ENCODE results near the gene MYL11.

MYL11 gene

DNA sequence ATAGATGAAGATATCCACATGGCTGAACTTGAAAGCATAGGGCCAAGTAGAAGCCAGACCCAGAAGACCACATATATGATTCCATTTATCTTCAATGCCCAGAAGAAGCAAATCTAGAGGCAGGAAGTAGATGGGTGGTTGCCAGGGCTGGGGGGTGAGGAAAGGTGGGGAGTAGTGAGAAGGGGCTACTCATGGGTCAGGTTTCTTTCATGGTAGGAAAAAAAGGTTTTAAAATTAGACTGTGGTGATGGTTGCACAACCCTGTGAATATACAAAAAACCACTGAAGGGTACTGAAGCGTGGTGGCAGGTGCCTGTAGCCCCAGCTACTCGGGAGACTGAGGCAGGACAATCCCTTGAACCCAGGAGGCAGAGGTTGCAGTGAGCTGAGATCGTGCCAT is 24.9 kb upstream of the MYL11 start:
- no peaks in the 10 kb centered on the region for H3K27me3 Mint-ChIP-seq
- H3K4me3 Mint-ChIP-seq, result no peak overlapping the region
- intact Hi-C loops (cut with micrococcal nuclease), result loop anchor here (5.0 kb wide), 1 partner anchor 58 kb away; the partner anchor contains the start of gene ZNF771
- H3K4me1 Mint-ChIP-seq (ENCODE audit: low read depth), result peaks cover 22% of the 10 kb centered on the region
- no peak overlapping the region for H3K27ac Mint-ChIP-seq
- H3K9me3 Mint-ChIP-seq, result no peaks in the 10 kb centered on the region
- H3K36me3 Mint-ChIP-seq (ENCODE audit: low read depth), result peaks cover 60% of the 10 kb centered on the region

DNA sequence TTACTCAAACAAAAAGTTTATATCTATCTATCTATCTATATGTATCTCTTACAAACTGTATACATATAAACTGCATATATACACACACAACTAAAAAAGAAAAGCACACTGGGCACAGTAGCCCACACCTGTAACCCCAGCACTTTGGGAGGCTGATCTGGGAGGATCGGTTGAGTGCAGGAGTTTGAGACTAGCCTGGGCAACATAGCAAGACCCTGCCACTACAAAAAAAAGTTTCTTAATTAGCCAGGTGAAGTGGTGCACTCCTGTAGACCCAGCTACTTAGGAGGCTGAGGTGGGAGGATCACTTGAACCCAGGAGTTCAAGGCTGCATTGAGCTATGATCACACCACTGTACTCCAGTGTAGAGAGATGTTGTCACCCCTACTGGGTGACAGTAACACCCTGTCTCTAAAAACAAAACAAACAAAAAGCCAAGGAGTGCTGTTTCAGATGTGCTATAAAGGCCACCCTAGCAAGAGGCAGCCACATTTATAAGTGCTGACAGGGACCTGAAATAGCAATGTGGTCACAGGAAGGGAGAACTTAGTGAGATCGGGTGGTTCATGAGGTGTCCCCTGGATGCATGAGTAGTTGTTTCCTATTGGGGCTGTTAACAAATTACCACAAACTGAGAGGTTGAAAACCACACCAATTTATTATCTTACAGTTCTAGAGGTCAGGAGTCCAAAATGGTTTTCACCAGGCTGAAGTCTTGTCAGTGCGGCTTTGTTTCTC is 24.3 kb upstream of the MYL11 start:
- Mint-ChIP-seq H3K27me3 (no peaks in the 10 kb centered on the region), H3K36me3 (ENCODE audit: low read depth) (peaks cover 66% of the 10 kb centered on the region), H3K4me3 (no peak overlapping the region), H3K4me1 (ENCODE audit: low read depth) (peaks cover 22% of the 10 kb centered on the region), H3K27ac (peak overlapping the region; percentile 28), H3K9me3 (no peaks in the 10 kb centered on the region)
- intact Hi-C loops (cut with micrococcal nuclease), result loop anchor here (5.0 kb wide), 1 partner anchor 57 kb away; the partner anchor contains the start of gene ZNF771

DNA sequence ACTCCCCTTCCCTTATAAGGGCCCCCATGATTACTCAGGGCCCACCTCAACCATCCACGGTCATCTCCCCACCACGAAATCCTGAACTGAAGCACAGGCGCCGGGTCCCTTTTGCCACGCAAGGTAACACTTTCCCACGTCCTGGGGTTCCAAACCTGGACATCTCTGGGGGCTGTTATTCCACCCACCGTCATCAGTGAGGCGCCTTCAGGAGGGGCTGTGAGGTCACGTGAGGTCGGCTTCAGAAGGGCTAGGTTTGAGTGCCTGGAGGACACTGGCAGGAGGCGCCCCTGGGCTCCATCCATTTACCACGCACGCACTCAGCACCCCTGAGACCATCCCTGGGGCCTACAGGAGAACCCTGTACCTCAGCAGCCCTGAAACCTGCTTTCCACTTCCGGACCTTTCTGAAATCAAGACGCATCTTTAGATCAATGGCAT is 23.6 kb upstream of the MYL11 start:
- no peaks in the 10 kb centered on the region for H3K27me3 Mint-ChIP-seq
- no peak overlapping the region for H3K4me3 Mint-ChIP-seq
- peaks cover 29% of the 10 kb centered on the region for H3K4me1 Mint-ChIP-seq (ENCODE audit: low read depth)
- H3K36me3 Mint-ChIP-seq (ENCODE audit: low read depth), result peaks cover 73% of the 10 kb centered on the region
- no peaks in the 10 kb centered on the region for H3K9me3 Mint-ChIP-seq
- H3K27ac Mint-ChIP-seq, result no peak overlapping the region
- intact Hi-C loops (cut with micrococcal nuclease), result loop anchor here (5.0 kb wide), 1 partner anchor 56 kb away; the partner anchor contains the start of gene ZNF771

DNA sequence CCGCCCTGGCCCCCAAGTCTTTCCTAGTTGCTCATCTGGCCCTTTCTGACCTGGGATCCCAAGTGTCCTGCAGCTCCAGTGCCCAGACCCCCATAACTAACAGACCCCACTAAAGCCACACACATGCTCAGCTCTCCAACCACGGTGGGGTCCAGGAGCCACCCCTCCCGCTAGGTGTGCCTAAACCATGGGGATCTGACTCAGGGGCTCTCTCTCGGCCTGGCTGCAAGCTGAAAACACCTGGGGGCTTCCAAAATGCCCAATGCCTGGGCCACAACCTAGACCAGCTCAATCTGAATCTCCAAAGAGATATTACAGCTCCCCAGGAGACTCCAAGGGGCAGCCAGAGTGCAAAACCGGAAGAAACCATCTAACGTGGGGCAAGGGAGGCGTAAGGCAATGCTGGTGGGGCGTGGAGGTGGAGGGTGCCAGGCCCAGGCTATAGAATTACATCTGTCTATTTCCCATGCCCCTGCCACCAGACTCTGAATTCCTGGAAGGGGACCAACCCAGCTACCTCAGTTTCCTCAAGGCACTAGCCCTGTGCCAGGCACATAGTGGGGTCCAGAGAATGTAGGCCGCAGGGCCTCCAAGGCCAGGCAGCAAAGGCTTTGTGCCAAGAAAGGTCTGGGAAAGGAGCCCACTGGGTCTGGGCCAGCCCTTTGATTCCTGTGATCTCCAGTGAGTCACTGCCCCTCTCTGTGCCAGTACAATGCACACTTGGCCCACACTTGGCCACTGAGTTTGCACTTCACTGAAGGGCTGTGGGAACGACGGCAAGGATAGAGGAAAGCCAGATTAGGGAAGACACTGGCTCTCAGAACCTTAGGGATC is 22.8 kb upstream of the MYL11 start:
- Mint-ChIP-seq H3K4me1 (ENCODE audit: low read depth) (peaks cover 37% of the 10 kb centered on the region), H3K36me3 (ENCODE audit: low read depth) (peaks cover 81% of the 10 kb centered on the region), H3K4me3 (no peak overlapping the region), H3K27ac (no peak overlapping the region), H3K9me3 (no peaks in the 10 kb centered on the region), H3K27me3 (no peaks in the 10 kb centered on the region)
- intact Hi-C loops (cut with micrococcal nuclease), result loop anchor here (5.0 kb wide), 1 partner anchor 55 kb away; the partner anchor contains the start of gene ZNF771

DNA sequence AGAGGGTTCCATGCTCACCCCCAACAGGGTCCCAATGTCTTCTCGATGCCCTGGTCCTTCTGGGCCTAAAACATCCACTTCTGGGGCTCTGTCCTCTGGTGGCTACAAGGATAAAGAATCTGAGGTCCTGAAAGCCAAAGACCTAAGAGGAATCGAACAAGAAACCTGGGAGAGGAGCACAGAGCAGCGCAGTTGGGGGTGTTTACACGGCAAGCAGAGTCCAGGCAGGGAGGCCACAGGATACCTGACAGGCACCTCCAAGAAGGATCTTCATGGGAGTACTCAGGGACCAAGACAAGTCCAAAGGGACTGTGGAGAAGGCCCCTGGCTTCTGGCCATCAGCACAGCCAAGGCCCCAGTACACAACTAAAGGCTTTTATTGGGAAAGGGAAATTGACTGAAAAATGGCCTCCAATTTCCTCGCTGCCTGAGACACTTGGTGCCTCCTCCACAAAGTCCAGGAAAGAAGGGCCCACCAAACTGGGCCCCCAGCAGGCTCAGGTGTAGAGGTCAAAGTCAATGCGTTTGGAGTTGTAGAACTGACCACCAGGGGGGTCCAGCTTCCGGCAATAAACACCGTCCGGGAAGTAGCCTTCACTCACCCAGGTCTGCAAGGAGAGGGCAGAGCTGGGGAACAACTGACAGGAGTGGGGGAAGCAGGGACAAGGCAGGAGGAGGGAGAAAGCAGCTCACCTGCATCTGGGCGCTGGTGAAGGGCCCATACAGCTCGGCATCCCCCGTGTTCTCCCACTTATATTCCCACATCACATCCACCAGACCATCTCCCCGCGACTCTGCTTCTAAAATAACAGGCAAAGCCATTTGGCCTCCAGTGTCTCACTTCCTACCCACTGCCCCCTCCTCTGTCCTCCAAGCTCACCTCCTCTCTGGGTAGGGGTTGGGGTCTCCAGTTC is 21.9 kb upstream of the MYL11 start:
- Mint-ChIP-seq H3K4me1 (ENCODE audit: low read depth) (peaks cover 46% of the 10 kb centered on the region), H3K36me3 (ENCODE audit: low read depth) (peaks cover 91% of the 10 kb centered on the region)

DNA sequence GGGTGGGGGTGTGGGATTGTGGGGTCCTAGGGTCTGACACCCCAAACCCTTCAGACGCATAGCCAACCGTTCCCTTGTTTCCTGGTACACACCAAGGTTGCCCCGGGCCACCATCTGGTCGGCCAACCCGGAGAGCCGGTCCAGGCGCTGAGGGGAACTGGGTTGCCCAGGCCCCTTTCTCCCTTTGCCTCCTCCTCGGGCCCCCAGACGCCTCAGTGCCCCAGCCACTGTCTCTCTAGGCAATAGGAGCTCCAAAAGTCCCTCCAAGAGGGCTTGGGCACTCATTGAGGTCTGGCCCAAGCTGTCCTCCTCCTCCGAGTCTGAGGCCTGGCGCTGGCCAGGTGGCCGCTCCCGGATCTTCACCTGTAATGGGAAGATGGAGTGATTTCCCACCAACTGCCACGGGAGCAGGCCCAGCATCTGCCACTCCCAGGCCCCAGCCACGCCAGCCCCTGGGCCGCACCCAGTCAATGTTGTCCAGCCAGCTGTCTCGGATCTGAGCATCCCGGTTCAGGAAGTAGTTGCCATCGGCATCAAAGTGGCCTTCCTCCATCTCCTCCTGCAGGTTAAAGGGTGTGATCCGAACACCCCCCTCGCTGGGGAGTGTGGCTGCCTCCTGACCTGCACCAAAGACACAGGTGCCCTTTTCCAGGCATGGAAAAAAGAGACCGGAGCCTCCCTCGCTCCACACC is 21.0 kb upstream of the MYL11 start:
- Mint-ChIP-seq H3K9me3 (no peaks in the 10 kb centered on the region), H3K27ac (peak overlapping the region; percentile 99)
- intact Hi-C loops (cut with micrococcal nuclease), result loop anchor here (2.0 to 5.0 kb wide), 4 partner anchors 17 to 173 kb away; partner anchors contain the start of genes TBC1D10B, ZNF768 and ZNF771

More for the DNA sequence above, 21.9 kb upstream of the MYL11 start:
- intact Hi-C loops (cut with micrococcal nuclease), result loop anchor here (5.0 kb wide), 1 partner anchor 55 kb away; the partner anchor contains the start of gene ZNF771
- H3K27me3 Mint-ChIP-seq, result no peaks in the 10 kb centered on the region
- H3K27ac Mint-ChIP-seq, result no peak overlapping the region
- H3K4me3 Mint-ChIP-seq, result no peak overlapping the region
- H3K9me3 Mint-ChIP-seq, result no peaks in the 10 kb centered on the region

DNA sequence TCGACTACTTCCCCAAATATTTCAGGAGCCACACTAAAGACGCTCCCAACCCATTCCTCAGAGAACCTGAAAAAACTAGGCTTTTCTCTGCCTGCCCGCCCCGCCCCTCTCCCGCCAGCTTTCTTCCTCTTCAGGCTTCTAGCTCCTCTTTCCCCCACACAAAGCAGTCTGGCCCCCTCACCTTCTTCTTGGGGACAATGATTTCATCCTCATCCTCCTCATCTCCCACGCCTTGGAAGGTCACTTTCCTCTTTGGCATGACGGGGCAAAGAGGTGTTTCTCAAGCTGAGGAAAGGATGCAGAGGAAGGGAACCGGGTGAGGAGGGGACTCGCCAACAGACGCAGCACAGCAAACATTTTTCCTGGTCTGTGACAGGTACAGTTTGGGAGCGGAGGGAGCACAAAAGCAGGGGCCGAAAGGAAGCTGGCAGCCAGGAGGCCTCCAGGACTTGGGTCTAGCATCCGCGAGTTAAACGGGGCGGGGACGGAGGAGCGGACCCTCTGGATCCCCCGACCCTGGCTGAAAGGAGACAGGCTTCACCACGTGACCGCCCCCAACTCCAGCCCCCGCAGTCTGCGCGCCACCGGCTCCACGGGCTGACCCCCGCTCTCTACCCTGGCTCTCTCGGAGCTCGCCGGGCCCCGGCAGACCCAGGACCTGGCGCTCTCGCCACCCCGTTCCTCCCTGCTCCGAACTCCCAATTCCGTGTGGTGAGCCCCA is 20.0 kb upstream of the MYL11 start:
- H3K27me3 Mint-ChIP-seq, result no peaks in the 10 kb centered on the region
- intact Hi-C loops (cut with micrococcal nuclease), result loop anchor here (2.0 to 5.0 kb wide), 4 partner anchors 16 to 172 kb away; partner anchors contain the start of genes TBC1D10B, ZNF768 and ZNF771
- H3K27ac Mint-ChIP-seq, result peak overlapping the region; percentile 99
- H3K36me3 Mint-ChIP-seq (ENCODE audit: low read depth), result peaks cover 100% of the 10 kb centered on the region
- peak overlapping the region; percentile 95 for H3K4me3 Mint-ChIP-seq
- H3K4me1 Mint-ChIP-seq (ENCODE audit: low read depth), result peaks cover 51% of the 10 kb centered on the region
- no peaks in the 10 kb centered on the region for H3K9me3 Mint-ChIP-seq

More for the DNA sequence above, 21.0 kb upstream of the MYL11 start:
- Mint-ChIP-seq H3K27me3 (no peaks in the 10 kb centered on the region), H3K4me3 (peak overlapping the region; percentile 95), H3K4me1 (ENCODE audit: low read depth) (peaks cover 51% of the 10 kb centered on the region), H3K36me3 (ENCODE audit: low read depth) (peaks cover 99% of the 10 kb centered on the region)

DNA sequence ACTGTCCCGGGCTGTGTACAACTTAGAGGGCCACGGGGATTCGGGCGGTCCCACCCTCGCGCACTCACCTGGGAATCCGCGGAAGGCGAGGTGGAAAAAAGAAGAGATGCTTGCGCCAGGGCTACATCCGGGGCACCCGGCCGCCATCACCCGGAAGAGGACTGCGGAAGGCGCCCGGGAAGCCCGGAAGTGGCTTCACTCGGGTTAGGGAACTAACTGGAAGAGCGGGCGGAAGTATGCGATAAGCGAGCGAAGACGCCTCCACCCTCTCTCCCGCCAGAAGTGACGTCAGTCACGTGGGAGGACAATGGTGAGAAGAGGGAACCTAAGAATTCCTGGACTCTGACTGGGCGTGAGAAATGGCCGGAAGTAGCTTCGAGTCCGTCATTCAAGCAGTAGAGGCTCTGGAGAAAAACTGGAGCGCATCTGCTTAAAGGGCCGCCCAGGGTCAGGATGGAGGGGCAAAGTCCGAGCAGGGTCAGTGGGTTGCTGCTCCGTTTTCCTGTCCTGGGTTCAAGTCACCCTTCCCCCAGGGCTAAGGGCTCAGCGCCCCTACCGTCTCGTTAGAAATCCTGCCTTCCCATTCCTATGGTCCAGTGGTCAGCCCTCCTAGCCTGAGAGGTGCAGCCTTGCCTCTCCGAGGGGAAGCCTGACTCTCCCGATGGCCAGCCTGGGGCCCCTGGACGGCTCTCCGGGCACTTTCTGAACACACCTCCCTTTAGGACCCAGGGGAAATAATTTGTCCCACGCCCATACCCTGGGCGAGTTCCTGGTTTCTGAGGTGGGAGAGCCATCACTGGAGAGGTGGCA is 19.3 kb upstream of the MYL11 start, which contains the start of gene CD2BP2:
Gene CD2BP2, minus strand, starts transcription at position 165 of the 810 bp plus-strand sequence. CDS start 627 bp downstream, outside the sequence.
- H3K9me3 Mint-ChIP-seq, result no peaks in the 10 kb centered on the region
- H3K36me3 Mint-ChIP-seq (ENCODE audit: low read depth), result peaks cover 100% of the 10 kb centered on the region
- H3K27ac Mint-ChIP-seq, result peak within 1 kb of the TSS; percentile 99
- H3K27me3 Mint-ChIP-seq, result no peaks in the 10 kb centered on the region
- intact Hi-C loops (cut with micrococcal nuclease), result loop anchor here (2.0 kb wide), 3 partner anchors 15 to 171 kb away; partner anchors contain the start of genes TBC1D10B and ZNF768
- H3K4me3 Mint-ChIP-seq, result peak within 1 kb of the TSS; percentile 95
- H3K4me1 Mint-ChIP-seq (ENCODE audit: low read depth), result peaks cover 58% of the 10 kb centered on the region

DNA sequence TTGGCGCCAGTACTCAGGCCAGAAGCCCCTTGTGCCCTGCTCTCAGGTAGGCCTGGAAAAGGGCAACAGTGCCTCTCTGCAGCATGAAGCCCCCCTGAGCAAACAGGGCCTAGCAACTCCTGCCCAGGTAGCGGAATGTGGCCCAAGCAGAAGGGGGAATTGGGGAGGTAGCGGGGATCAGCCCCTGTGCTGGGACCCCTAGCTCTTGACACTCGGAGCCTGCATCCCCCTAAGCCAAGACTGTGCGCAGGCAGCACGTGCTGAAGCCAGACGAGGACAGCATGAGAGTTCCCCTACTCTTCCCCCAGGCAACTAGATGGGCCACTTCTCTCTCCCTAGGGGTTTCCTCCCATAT is 18.7 kb upstream of the MYL11 start:
- intact Hi-C loops (cut with micrococcal nuclease), result loop anchor here (2.0 kb wide), 3 partner anchors 15 to 171 kb away; partner anchors contain the start of genes TBC1D10B and ZNF768
- peaks cover 100% of the 10 kb centered on the region for H3K36me3 Mint-ChIP-seq (ENCODE audit: low read depth)
- peak overlapping the region; percentile 95 for H3K4me3 Mint-ChIP-seq
- H3K27me3 Mint-ChIP-seq, result no peaks in the 10 kb centered on the region
- H3K27ac Mint-ChIP-seq, result peak overlapping the region; percentile 99
- H3K4me1 Mint-ChIP-seq (ENCODE audit: low read depth), result peaks cover 57% of the 10 kb centered on the region
- H3K9me3 Mint-ChIP-seq, result no peaks in the 10 kb centered on the region

DNA sequence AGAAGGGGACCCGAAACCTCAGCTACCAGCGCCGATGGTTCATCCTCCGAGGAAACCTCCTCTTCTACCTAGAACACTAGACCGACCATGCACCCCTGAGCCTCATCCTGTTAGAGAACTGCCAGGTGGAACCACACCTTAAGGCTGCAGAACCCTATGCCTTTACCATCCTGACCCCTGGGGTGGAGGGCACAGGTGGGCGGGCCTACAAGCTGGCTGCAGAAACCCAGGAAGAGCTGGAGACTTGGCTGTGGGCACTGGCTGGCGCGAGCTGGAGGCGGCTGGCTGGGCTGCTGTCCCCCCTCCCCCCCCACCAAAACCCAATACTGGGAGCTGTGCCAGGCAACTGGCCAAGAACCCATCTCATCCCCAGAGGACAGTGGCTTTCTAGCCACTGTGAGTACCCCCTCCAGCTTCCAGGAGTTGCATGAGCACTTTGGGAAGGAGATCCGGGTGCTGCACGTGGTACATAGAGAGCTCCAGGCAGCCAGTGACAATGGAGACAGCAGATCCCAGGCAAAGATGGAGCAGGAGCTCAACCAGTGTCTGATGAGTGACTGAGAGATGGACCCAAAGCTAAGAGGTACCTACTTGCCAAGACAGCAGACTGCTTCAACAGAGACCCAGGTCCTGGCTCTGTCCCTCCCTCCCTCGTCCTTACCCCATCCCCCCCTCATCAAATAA is 18.1 kb upstream of the MYL11 start:
- Mint-ChIP-seq H3K27ac (peak overlapping the region; percentile 99), H3K27me3 (no peaks in the 10 kb centered on the region), H3K36me3 (ENCODE audit: low read depth) (peaks cover 100% of the 10 kb centered on the region), H3K4me1 (ENCODE audit: low read depth) (peaks cover 60% of the 10 kb centered on the region), H3K9me3 (no peaks in the 10 kb centered on the region), H3K4me3 (peak overlapping the region; percentile 95)
- intact Hi-C loops (cut with micrococcal nuclease), result no loop called here

DNA sequence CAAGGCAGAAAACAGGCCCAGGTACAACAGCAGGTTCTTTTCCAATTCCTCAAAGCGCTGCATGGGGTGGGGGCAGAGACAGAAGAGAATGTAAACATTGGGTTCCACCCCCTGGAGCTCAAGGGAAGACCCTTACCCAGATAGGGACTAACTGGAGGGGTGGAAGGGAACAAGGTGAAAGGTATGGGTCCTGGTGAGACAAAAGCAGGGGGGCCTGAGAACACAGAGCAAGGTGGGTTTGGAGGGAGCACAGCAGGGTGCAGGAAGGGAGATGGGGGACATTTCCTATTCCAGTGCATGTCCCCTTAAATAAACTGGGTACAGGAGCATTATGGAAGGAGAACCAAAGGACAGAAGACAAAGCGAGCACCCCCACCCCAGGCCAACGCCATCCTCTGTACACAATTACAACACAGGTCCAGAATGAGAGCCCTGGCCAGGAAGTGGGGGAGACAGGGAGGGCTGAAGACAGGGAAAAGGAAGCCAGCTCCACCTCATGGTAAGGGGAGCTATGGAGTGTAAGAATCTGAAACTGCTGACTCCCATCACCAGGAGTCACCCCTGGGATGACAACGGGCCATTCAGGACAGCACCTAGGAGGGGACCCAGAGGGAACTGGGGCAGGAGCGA is 17.4 kb upstream of the MYL11 start:
- Mint-ChIP-seq H3K27me3 (no peaks in the 10 kb centered on the region), H3K9me3 (no peaks in the 10 kb centered on the region)
- intact Hi-C loops (cut with micrococcal nuclease), result no loop called here

More for the DNA sequence above, 17.4 kb upstream of the MYL11 start:
- Mint-ChIP-seq H3K36me3 (ENCODE audit: low read depth) (peaks cover 100% of the 10 kb centered on the region), H3K27ac (peak overlapping the region; percentile 99), H3K4me1 (ENCODE audit: low read depth) (peaks cover 61% of the 10 kb centered on the region), H3K4me3 (no peak overlapping the region)

All from dendritic cell treated with granulocyte-macrophage colony-stimulating factor and Interleukin-4, amounts not matched to agents 40 ng/mL and 50 ng/mL, for 4 days (primary cell).